ENCODE results near the gene PLEKHD1. TPM values are rescaled to one million over a fixed set of nuclear protein-coding genes. Genes with fewer than 3 reads are reported as not detected.

PLEKHD1 gene
- total RNA-seq, 1 experiment from 2014 or later = 1.2 TPM

- Histone ChIP-seq H3K4me2 (ENCODE audit: low read length) (no peak overlapping the region), H3K4me1 (ENCODE audit: control insufficient read depth in 1 of 2, insufficient read depth in 2 of 2, low read length in 2 of 2) (no peaks in the 10 kb centered on the region), H3K9ac (ENCODE audit: low read length) (no peak overlapping the region), H4K20me1 (ENCODE audit: insufficient read depth) (no peaks in the 10 kb centered on the region), H2AFZ (ENCODE audit: low read depth, low read length, poor library complexity, severe bottlenecking) (no peak overlapping the region), H3K79me2 (ENCODE audit: insufficient read depth, low read length) (no peaks in the 10 kb centered on the region), H3K36me3 (ENCODE audit: control insufficient read depth in 1 of 2, insufficient read depth in 2 of 2, low read length in 2 of 2) (no peaks in the 10 kb centered on the region; a peak in 1 of 4 replicates), H3K9me3 (ENCODE audit: control insufficient read depth in 1 of 2, insufficient read depth in 1 of 2, low read depth in 1 of 2, low read length in 2 of 2) (no peaks in the 10 kb centered on the region), H3K9me2 (ENCODE audit: insufficient read depth) (no peaks in the 10 kb centered on the region), H3K4me3 (replicated peaks in 1 of 2; ENCODE audit: low read depth in 1 of 2, low read length in 2 of 2) (no peak overlapping the region), H3K27ac (ENCODE audit: low read depth, low read length) (no peak overlapping the region), H3K27me3 (ENCODE audit: insufficient read depth, low read length) (no peaks in the 10 kb centered on the region)
- BruUV-seq (replicated peaks) = no TSS peak
- ATAC-seq (no peak), DNase-seq (ENCODE audit: low read depth, low spot score) (no peak)
- intact Hi-C loops (cut with micrococcal nuclease) = no loop called here
- RAD21 ChIA-PET (ENCODE audit: low non-redundant PET in 1 of 2, low total read pairs in 2 of 2, uncharacterized antibody in 2 of 2, unreplicated experiment in 2 of 2) = interaction anchor here in 1 of 2 experiments (0.5 kb wide), 1 partner anchor 149 kb away, joined by 6 read pairs; no protein-coding TSS in a partner anchor
- TF ChIP-seq EGR1 (IDR thresholded peaks at IDR 0.05; ENCODE audit: low read depth) (no peak), YY1 (IDR thresholded peaks at IDR 0.05; ENCODE audit: extremely low read depth, insufficient replicate concordance, low read depth, low read length) (no peak), ZBTB33 (IDR thresholded peaks at IDR 0.05; ENCODE audit: extremely low read depth, insufficient replicate concordance, low read length) (no peak), RAD21 (IDR thresholded peaks at IDR 0.05; ENCODE audit: low read depth) (no peak), POLR2AphosphoS5 (IDR thresholded peaks at IDR 0.05; ENCODE audit: low read depth, low read length) (no peak), ELF1 (IDR thresholded peaks at IDR 0.05; ENCODE audit: borderline replicate concordance, low read depth) (no peak), FOSL1 (IDR thresholded peaks at IDR 0.05; ENCODE audit: low read depth) (no peak)
- TF ChIP-seq, protein P1, sequence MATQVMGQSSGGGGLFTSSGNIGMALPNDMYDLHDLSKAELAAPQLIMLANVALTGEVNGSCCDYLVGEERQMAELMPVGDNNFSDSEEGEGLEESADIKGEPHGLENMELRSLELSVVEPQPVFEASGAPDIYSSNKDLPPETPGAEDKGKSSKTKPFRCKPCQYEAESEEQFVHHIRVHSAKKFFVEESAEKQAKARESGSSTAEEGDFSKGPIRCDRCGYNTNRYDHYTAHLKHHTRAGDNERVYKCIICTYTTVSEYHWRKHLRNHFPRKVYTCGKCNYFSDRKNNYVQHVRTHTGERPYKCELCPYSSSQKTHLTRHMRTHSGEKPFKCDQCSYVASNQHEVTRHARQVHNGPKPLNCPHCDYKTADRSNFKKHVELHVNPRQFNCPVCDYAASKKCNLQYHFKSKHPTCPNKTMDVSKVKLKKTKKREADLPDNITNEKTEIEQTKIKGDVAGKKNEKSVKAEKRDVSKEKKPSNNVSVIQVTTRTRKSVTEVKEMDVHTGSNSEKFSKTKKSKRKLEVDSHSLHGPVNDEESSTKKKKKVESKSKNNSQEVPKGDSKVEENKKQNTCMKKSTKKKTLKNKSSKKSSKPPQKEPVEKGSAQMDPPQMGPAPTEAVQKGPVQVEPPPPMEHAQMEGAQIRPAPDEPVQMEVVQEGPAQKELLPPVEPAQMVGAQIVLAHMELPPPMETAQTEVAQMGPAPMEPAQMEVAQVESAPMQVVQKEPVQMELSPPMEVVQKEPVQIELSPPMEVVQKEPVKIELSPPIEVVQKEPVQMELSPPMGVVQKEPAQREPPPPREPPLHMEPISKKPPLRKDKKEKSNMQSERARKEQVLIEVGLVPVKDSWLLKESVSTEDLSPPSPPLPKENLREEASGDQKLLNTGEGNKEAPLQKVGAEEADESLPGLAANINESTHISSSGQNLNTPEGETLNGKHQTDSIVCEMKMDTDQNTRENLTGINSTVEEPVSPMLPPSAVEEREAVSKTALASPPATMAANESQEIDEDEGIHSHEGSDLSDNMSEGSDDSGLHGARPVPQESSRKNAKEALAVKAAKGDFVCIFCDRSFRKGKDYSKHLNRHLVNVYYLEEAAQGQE (IDR thresholded peaks at IDR 0.05; ENCODE audit: low read depth) = no peak
- POLR2A ChIA-PET = no interaction called here
- CTCF ChIA-PET = interaction anchor here (3.7 kb wide), 1 partner anchor 12 kb away, joined by 10 read pairs; no protein-coding TSS in a partner anchor
Measured at GRCh38 chr14:69491193-69491592, 6.7 kb downstream of the PLEKHD1 start.

Data from HCT116 (cell line).